HepG2 (cell line): ENCODE measurements around the gene DDC. TPM values are rescaled to one million over a fixed set of nuclear protein-coding genes. Genes with fewer than 3 reads are reported as not detected.

Experiments used
- DR1 ChIP-seq: sonication (generic); formaldehyde crosslinking; IDR thresholded peaks from 2 replicates; pipeline ENCODE4 v1.8.0; 2021; ENCODE audit warnings: mild to moderate bottlenecking, missing genetic modification reagents, inconsistent platforms
- GRHL1 ChIP-seq: sonication (generic); formaldehyde crosslinking; conservative IDR thresholded peaks from 2 replicates; pipeline ENCODE4 v1.8.0; 2022; ENCODE audit warnings: missing genetic modification reagents
- HDAC6 ChIP-seq: fragments of 200-600 bp; sonication (generic); IDR thresholded peaks from 2 replicates; pipeline ENCODE4 v1.7.0; 2017; ENCODE audit warnings: mild to moderate bottlenecking, antibody characterized with exemption, low read length, low read depth
- HNF4G ChIP-seq, 2 experiments: sonication (generic) in 1 of 2; formaldehyde crosslinking in 1 of 2; IDR thresholded peaks; 2 replicates each; pipeline versions ENCODE4 v1.4.0 to v1.6.1; 2011 to 2020; ENCODE audit warnings: borderline replicate concordance in 2 of 2, low read depth in 2 of 2, mild to moderate bottlenecking in 2 of 2, low read length in 1 of 2, missing genetic modification reagents in 1 of 2, moderate library complexity in 1 of 2
- KDM5B ChIP-seq: sonication (generic); formaldehyde crosslinking; IDR thresholded peaks from 2 replicates; pipeline ENCODE4 v1.4.0; 2020; ENCODE audit warnings: missing genetic modification reagents, mild to moderate bottlenecking, borderline replicate concordance
- MATR3 ChIP-seq: sonication (generic); formaldehyde crosslinking; IDR thresholded peaks from 2 replicates; pipeline ENCODE4 v1.4.0; 2020; ENCODE audit warnings: missing genetic modification reagents
- MBNL3 ChIP-seq: fragments of 250-450 bp; sonication (Bioruptor Pico); conservative IDR thresholded peaks from 2 replicates; pipeline ENCODE4 v1.8.0; 2022; ENCODE audit warnings: mild to moderate bottlenecking, inconsistent platforms
- NFIC ChIP-seq: IDR thresholded peaks from 2 replicates; pipeline ENCODE4 v1.6.1; 2012; ENCODE audit warnings: mild to moderate bottlenecking, low read length, inconsistent platforms
- PHF21A ChIP-seq: sonication (generic); formaldehyde crosslinking; IDR thresholded peaks from 2 replicates; pipeline ENCODE4 v1.5.0; 2020; ENCODE audit warnings: mild to moderate bottlenecking, missing genetic modification reagents
- RAD51 ChIP-seq: fragments of 450-650 bp; IDR thresholded peaks from 2 replicates; pipeline ENCODE4 v1.6.1; 2016; ENCODE audit warnings: borderline replicate concordance
- SP1 ChIP-seq, 2 experiments: fragments of 450-650 bp in 1 of 2; sonication (generic) in 1 of 2; formaldehyde crosslinking in 1 of 2; IDR thresholded peaks; 2 replicates each; pipeline versions ENCODE4 v1.4.0 to v1.6.1; 2016 to 2020; ENCODE audit warnings: missing genetic modification reagents in 1 of 2
- ZNF142 ChIP-seq: sonication (generic); formaldehyde crosslinking; IDR thresholded peaks from 2 replicates; pipeline ENCODE4 v1.4.0; 2020; ENCODE audit warnings: missing genetic modification reagents
- ZNF431 ChIP-seq: sonication (generic); formaldehyde crosslinking; IDR thresholded peaks from 2 replicates; pipeline ENCODE4 v1.9.0; 2022; ENCODE audit warnings: missing genetic modification reagents, low read depth, mild to moderate bottlenecking, borderline replicate concordance
- ZNF446 ChIP-seq: sonication (generic); formaldehyde crosslinking; IDR thresholded peaks from 2 replicates; pipeline ENCODE4 v1.5.0; 2020; ENCODE audit warnings: mild to moderate bottlenecking, missing genetic modification reagents
- ZNF687 ChIP-seq: sonication (generic); formaldehyde crosslinking; IDR thresholded peaks from 2 replicates; pipeline ENCODE4 v1.5.1; 2020; ENCODE audit warnings: mild to moderate bottlenecking, missing genetic modification reagents, moderate library complexity
- polyA plus RNA-seq, 8 experiments: library from polyadenylated mRNA; depleted of rRNA in 3 of 8; stranded (reverse) in 7 of 8; unstranded in 1 of 8; fragments of >200 nt; fragmentation: Illumina TruSeq in 4 of 8; extraction: Trizol in 4 of 8; gene quantifications; 2 replicates each; pipeline versions ENCODE4 v1.2.1 to v1.2.3, GENCODE V29; 2011 to 2016; ENCODE audit warnings: low read depth in 4 of 8, missing spikeins in 1 of 8, mixed read lengths in 1 of 8; ENCODE audit not compliant: insufficient read depth in 1 of 8
- total RNA-seq, 5 experiments: library from RNA; depleted of rRNA; stranded (reverse); fragments of >200 nt; fragmentation: Illumina TruSeq; extraction: Trizol; gene quantifications; 2 replicates each; pipeline ENCODE4 v1.2.3, GENCODE V29; 2016; ENCODE audit warnings: low read depth in 1 of 5
- TF ChIP-seq, protein P1 (sequence below): sonication (generic); formaldehyde crosslinking; IDR thresholded peaks from 2 replicates; pipeline ENCODE4 v1.8.1; 2023; ENCODE audit warnings: mild to moderate bottlenecking, missing genetic modification reagents

The DDC gene
- total and polyA plus RNA-seq, 2 of the 13 experiments (the other 11 are each of a cell fraction or from before 2014, with no cell fraction given), result 11.7 to 93.3 TPM

- TF ChIP-seq ZNF142 (CRISPR knock-in tag) (no peak), ZNF431 (CRISPR knock-in tag) (0 out of 2 replicates have a peak, but pooled peaks have one; percentile 33), HNF4G (IDR thresholded peaks at IDR 0.05; ENCODE audit: borderline replicate concordance, low read depth, low read length) (no peak), HNF4G (CRISPR knock-in tag; IDR thresholded peaks at IDR 0.05; ENCODE audit: borderline replicate concordance, low read depth) (no peak), ZNF687 (CRISPR knock-in tag) (peak; percentile 83), KDM5B (CRISPR knock-in tag) (no peak; the same call in 1 of the 2 replicates), GRHL1 (CRISPR knock-in tag) (no peak), ZNF446 (no peak), HDAC6 (no peak), MBNL3 (CRISPR knock-in tag) (no peak), MATR3 (CRISPR knock-in tag) (no peak), SP1 (IDR thresholded peaks at IDR 0.05) (no peak), SP1 (CRISPR knock-in tag; IDR thresholded peaks at IDR 0.05) (no peak), DR1 (CRISPR knock-in tag) (no peak), PHF21A (CRISPR knock-in tag) (peak; percentile 47), NFIC (no peak), RAD51 (no peak)
- TF ChIP-seq, protein P1, sequence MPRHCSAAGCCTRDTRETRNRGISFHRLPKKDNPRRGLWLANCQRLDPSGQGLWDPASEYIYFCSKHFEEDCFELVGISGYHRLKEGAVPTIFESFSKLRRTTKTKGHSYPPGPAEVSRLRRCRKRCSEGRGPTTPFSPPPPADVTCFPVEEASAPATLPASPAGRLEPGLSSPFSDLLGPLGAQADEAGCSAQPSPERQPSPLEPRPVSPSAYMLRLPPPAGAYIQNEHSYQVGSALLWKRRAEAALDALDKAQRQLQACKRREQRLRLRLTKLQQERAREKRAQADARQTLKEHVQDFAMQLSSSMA (CRISPR knock-in tag), result no peak
These were observed 29.7 kb upstream of the DDC start (continued) for GRCh38 chr7:50594734-50595485.
